OCI-LY3 (cell line): Measurements from ENCODE around the gene TREML1.

Experiments used
- CTCF ChIP-seq: fragments of 200-600, 300-600 bp; sonication (generic); IDR thresholded peaks from 2 replicates; pipeline ENCODE4 v1.5.1; 2014; ENCODE audit warnings: antibody characterized with exemption, low read length, low read depth
- EZH2phosphoT487 ChIP-seq: fragments of 200-600 bp; shearing (Covaris generic); IDR thresholded peaks from 2 replicates; pipeline ENCODE4 v1.6.1; 2018; ENCODE audit warnings: antibody characterized with exemption, mixed run types, low read depth

GRCh38 chr6:41184761-41185160, 30.6 kb upstream of the TREML1 start:
- no peak for TF ChIP-seq CTCF
- no peak for TF ChIP-seq EZH2phosphoT487
